D721Med (cell line): ENCODE measurements around the gene SLCO3A1.

Experiments
- DNase-seq: peaks from one replicate; pipeline ENCODE4 v3.0.0; 2011; ENCODE audit warnings: low spot score; ENCODE audit not compliant: insufficient read length
- FAIRE-seq: peaks from 2 replicates; lab custom pipeline; 2011; peaks lifted over from hg19 to GRCh38; lab: Jason Lieb, UNC
- TF ChIP-seq, protein P1 (sequence below): IDR thresholded peaks from 2 replicates; pipeline ENCODE4 v1.5.1; 2012; ENCODE audit warnings: mild to moderate bottlenecking, control low read depth; ENCODE audit not compliant: insufficient read depth; ENCODE audit errors: missing control alignments

Gene SLCO3A1

DNA sequence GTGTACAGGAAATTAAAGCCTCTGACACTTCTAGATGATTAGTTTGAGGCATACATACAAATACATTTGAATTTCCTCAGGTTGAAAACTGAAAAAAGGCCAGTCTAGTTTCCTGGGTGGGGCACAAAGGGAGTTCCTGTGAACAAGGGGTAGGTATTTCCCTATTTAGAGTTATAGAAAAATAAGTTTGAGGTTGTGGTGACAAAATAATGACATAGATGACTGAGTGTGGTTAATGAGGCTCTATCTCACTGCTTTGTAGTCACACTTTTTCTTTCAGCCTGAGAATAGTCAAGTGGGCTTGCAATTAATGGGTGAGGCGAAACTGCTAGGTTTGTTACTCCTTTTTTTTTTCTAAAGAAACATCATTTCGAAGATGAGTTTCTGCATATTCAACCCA, 4.3 kb downstream of the SLCO3A1 start:
- DNase-seq, result no peak
- FAIRE-seq, result no peak
- TF ChIP-seq, protein P1, sequence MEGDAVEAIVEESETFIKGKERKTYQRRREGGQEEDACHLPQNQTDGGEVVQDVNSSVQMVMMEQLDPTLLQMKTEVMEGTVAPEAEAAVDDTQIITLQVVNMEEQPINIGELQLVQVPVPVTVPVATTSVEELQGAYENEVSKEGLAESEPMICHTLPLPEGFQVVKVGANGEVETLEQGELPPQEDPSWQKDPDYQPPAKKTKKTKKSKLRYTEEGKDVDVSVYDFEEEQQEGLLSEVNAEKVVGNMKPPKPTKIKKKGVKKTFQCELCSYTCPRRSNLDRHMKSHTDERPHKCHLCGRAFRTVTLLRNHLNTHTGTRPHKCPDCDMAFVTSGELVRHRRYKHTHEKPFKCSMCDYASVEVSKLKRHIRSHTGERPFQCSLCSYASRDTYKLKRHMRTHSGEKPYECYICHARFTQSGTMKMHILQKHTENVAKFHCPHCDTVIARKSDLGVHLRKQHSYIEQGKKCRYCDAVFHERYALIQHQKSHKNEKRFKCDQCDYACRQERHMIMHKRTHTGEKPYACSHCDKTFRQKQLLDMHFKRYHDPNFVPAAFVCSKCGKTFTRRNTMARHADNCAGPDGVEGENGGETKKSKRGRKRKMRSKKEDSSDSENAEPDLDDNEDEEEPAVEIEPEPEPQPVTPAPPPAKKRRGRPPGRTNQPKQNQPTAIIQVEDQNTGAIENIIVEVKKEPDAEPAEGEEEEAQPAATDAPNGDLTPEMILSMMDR, result no peak

GRCh38 chr15:91860498-91860897, 7.0 kb downstream of the SLCO3A1 start:
- DNase-seq (no peak), FAIRE-seq (no peak)
- TF ChIP-seq, protein P1, result no peak

DNA sequence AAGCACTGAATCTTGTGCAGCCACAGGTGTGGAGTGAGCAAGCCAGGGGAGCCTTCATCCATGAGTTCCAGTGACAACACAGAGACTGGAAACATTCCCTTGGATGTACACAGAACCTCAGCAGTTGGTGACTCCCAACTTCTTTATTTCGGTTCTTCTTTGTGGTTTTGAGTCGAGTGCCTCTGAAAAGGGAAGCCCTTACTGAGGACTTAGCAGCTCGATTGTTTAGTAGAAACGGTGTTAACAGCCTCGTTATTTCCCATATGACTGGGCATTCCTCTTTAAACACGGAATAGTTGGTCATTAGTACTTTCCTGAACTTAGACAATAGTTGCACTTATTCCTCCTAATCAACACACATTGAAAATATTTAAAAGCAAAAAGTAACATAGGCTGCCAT, 7.7 kb downstream of the SLCO3A1 start:
- FAIRE-seq (no peak), DNase-seq (no peak)
- TF ChIP-seq, protein P1, result no peak

GRCh38 chr15:91862891-91863504, 9.5 kb downstream of the SLCO3A1 start:
- DNase-seq (no peak), FAIRE-seq (no peak)
- TF ChIP-seq, protein P1, result no peak

- no peak for FAIRE-seq
- no peak for DNase-seq
- TF ChIP-seq, protein P1, result no peak
Observed at GRCh38 chr15:91863621-91864255, 10.2 kb downstream of the SLCO3A1 start.

DNA sequence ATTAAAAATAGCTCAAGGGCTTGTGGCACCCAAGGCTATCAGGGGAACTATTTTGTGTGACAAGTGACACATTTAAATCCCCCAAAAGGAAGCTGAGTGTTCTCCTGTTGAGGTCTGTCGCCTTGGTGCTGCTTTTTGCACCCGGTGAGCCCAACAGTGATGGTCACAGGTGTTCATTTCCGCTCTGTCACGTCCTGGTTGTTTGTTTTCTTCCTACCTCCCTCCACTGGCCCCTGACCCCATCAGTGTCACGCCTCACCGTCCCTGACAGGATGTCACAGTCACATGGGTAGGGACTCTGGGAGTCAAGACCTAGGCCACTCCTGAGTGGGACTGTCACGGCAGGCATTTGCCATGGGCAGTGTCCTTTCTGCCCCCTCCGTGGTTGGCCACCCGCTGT, 11.2 kb downstream of the SLCO3A1 start:
- FAIRE-seq, result no peak

GRCh38 chr15:91865486-91865885, 12.0 kb downstream of the SLCO3A1 start:
- TF ChIP-seq, protein P1, result no peak
- FAIRE-seq, result no peak
- no peak for DNase-seq

More for the DNA sequence above, 11.2 kb downstream of the SLCO3A1 start:
- TF ChIP-seq, protein P1, result no peak
- DNase-seq, result no peak
